Panc1 (cell line): ENCODE measurements around the gene TP73. TPM values are rescaled to one million over a fixed set of nuclear protein-coding genes. Genes with fewer than 3 reads are reported as not detected.

Source experiments
- ATAC-seq: fragments of 200-7000 bp; cut with Tn5 transposase; 2 replicates; pipeline ENCODE4 v1.9.1; 2020; ENCODE audit warnings: mild to moderate bottlenecking, moderate library complexity
- BruUV-seq: library from RNA; stranded (reverse); fragments of 400-500 nt; replicated peaks from 2 replicates; lab custom pipeline; 2021; lab: Mats Ljungman, UMichigan
- CTCF ChIA-PET: fragments of 300-600 bp; sonication (Branson Sonifier 250); formaldehyde crosslinking; loops from one replicate; lab custom pipeline; 2022; ENCODE audit warnings: antibody characterized with exemption; lab: Charles Lee
- POLR2A ChIA-PET: fragments of 300-600 bp; sonication (Branson Sonifier 250); formaldehyde crosslinking; loops from one replicate; lab custom pipeline; 2022; ENCODE audit warnings: antibody characterized with exemption; lab: Charles Lee
- DNase-seq: peaks from one replicate; pipeline ENCODE4 v3.0.0-alpha.2; 2010; ENCODE audit warnings: low read depth, low spot score
- H3K27ac ChIP-seq: 2 replicates; pipeline ENCODE4 v1.5.1; 2011; ENCODE audit warnings: mild to moderate bottlenecking, low read length, inconsistent platforms
- H3K27me3 ChIP-seq: fragments of 200-500 bp; sonication (Bioruptor generic); 2 replicates; pipeline ENCODE4 v1.6.0; 2014; ENCODE audit warnings: low read length, inconsistent platforms; ENCODE audit not compliant: control insufficient read depth, insufficient read depth
- H3K36me3 ChIP-seq: fragments of 200-500 bp; sonication (Bioruptor generic); 2 replicates; pipeline ENCODE4 v1.5.1; 2014; ENCODE audit warnings: inconsistent platforms, mild to moderate bottlenecking, low read length, moderate library complexity; ENCODE audit not compliant: control insufficient read depth, insufficient read depth
- H3K4me1 ChIP-seq: 2 replicates; pipeline ENCODE4 v1.5.1; 2011; ENCODE audit warnings: inconsistent platforms, mild to moderate bottlenecking, low read length, moderate library complexity; ENCODE audit not compliant: control insufficient read depth, insufficient read depth
- H3K4me3 ChIP-seq, 2 experiments: 2 replicates each; pipeline ENCODE4 v1.5.1; 2011 to 2012; ENCODE audit warnings: low read depth in 2 of 2, low read length in 2 of 2, mild to moderate bottlenecking in 2 of 2, inconsistent platforms in 1 of 2, moderate library complexity in 1 of 2
- H3K9me3 ChIP-seq: fragments of 200-500 bp; sonication (Bioruptor generic); 2 replicates; pipeline ENCODE4 v1.5.1; 2014; ENCODE audit warnings: low read depth, mild to moderate bottlenecking, inconsistent platforms, low read length, moderate library complexity; ENCODE audit not compliant: control insufficient read depth, insufficient read depth
- POLR2AphosphoS5 ChIP-seq: IDR thresholded peaks from 2 replicates; pipeline ENCODE4 v1.6.1; 2012; ENCODE audit warnings: mild to moderate bottlenecking, low read depth, low read length, moderate library complexity
- SIN3A ChIP-seq: IDR thresholded peaks from 2 replicates; pipeline ENCODE4 v1.6.1; 2012; ENCODE audit warnings: low read depth, mild to moderate bottlenecking, low read length, moderate library complexity, borderline replicate concordance; ENCODE audit not compliant: insufficient read depth
- TCF7L2 ChIP-seq: IDR thresholded peaks from 2 replicates; pipeline ENCODE4 v1.6.1; 2011; ENCODE audit warnings: mild to moderate bottlenecking, low read depth, low read length, inconsistent platforms
- in situ Hi-C: cut with HindIII; loops from 2 replicates; pipeline ENCODE4 v1.10.0; 2016; ENCODE audit warnings: low sequenced_read_pairs, low pct_unique_long_range_greater_than_20kb
- intact Hi-C: fragments of 100-400 bp; cut with micrococcal nuclease; formaldehyde crosslinking; loops from one replicate; pipeline ENCODE4 v1.10.0; 2022; ENCODE audit not compliant: unreplicated experiment
- total RNA-seq: library from RNA; stranded (reverse); gene quantifications from one replicate; pipeline ENCODE4 v1.2.1, GENCODE V29; 2021; ENCODE audit not compliant: unreplicated experiment
- TF ChIP-seq, protein P1 (sequence below): fragments of 450-650 bp; IDR thresholded peaks from 2 replicates; pipeline ENCODE4 v1.5.1; 2017; ENCODE audit warnings: mild to moderate bottlenecking
- TF ChIP-seq, protein P2 (sequence below), 2 experiments: IDR thresholded peaks; 2 replicates each; pipeline ENCODE4 v1.6.1; 2011 to 2012; ENCODE audit warnings: low read depth in 2 of 2, control low read depth in 1 of 2, low read length in 1 of 2, mild to moderate bottlenecking in 1 of 2, moderate library complexity in 1 of 2; ENCODE audit not compliant: insufficient read depth in 1 of 2

The TP73 gene
- total RNA-seq, 1 experiment from 2014 or later = 4.7 TPM

DNA sequence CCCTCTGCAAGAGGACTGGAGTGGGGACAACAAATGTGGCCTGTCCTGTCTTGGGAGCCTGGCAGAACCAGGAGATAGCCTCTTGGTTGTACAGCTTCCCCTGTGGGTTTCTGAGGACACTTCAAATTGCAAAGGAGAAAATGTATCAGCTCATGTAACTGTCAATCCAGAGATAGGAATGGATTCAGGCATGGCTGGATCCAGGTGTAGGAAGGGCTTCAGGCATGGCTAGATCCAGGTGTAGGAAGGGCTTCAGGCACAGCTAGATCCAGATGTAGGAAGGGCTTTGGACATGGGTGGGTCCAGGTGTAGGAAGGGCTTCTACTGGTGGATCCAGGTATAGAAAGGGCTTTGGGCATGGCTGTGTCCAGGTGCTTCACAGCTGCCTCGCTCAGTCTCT is 30.9 kb downstream of the TP73 start:
- ATAC-seq = no peak
- CTCF ChIA-PET = no interaction called here
- no peaks in the 10 kb centered on the region for H3K27me3 ChIP-seq
- TF ChIP-seq, protein P1, sequence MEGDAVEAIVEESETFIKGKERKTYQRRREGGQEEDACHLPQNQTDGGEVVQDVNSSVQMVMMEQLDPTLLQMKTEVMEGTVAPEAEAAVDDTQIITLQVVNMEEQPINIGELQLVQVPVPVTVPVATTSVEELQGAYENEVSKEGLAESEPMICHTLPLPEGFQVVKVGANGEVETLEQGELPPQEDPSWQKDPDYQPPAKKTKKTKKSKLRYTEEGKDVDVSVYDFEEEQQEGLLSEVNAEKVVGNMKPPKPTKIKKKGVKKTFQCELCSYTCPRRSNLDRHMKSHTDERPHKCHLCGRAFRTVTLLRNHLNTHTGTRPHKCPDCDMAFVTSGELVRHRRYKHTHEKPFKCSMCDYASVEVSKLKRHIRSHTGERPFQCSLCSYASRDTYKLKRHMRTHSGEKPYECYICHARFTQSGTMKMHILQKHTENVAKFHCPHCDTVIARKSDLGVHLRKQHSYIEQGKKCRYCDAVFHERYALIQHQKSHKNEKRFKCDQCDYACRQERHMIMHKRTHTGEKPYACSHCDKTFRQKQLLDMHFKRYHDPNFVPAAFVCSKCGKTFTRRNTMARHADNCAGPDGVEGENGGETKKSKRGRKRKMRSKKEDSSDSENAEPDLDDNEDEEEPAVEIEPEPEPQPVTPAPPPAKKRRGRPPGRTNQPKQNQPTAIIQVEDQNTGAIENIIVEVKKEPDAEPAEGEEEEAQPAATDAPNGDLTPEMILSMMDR = no peak
- no peak for TF ChIP-seq TCF7L2
- TF ChIP-seq, protein P2, sequence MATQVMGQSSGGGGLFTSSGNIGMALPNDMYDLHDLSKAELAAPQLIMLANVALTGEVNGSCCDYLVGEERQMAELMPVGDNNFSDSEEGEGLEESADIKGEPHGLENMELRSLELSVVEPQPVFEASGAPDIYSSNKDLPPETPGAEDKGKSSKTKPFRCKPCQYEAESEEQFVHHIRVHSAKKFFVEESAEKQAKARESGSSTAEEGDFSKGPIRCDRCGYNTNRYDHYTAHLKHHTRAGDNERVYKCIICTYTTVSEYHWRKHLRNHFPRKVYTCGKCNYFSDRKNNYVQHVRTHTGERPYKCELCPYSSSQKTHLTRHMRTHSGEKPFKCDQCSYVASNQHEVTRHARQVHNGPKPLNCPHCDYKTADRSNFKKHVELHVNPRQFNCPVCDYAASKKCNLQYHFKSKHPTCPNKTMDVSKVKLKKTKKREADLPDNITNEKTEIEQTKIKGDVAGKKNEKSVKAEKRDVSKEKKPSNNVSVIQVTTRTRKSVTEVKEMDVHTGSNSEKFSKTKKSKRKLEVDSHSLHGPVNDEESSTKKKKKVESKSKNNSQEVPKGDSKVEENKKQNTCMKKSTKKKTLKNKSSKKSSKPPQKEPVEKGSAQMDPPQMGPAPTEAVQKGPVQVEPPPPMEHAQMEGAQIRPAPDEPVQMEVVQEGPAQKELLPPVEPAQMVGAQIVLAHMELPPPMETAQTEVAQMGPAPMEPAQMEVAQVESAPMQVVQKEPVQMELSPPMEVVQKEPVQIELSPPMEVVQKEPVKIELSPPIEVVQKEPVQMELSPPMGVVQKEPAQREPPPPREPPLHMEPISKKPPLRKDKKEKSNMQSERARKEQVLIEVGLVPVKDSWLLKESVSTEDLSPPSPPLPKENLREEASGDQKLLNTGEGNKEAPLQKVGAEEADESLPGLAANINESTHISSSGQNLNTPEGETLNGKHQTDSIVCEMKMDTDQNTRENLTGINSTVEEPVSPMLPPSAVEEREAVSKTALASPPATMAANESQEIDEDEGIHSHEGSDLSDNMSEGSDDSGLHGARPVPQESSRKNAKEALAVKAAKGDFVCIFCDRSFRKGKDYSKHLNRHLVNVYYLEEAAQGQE (IDR thresholded peaks at IDR 0.05; ENCODE audit: insufficient read depth in 1 of 2, low read depth in 2 of 2, low read length in 1 of 2) = no peak
- no peak for TF ChIP-seq POLR2AphosphoS5
- no peak for TF ChIP-seq SIN3A
- H3K4me1 ChIP-seq = peaks cover 3% of the 10 kb centered on the region; the same call in 1 of the 2 replicates
- intact Hi-C loops (no loop called here), in situ Hi-C loops (no loop called here)
- BruUV-seq = no TSS peak
- H3K36me3 ChIP-seq = no peaks in the 10 kb centered on the region
- H3K4me3 ChIP-seq = no peak overlapping the region
- H3K27ac ChIP-seq = no peak overlapping the region
- no peaks in the 10 kb centered on the region for H3K9me3 ChIP-seq
- no peak for DNase-seq
- POLR2A ChIA-PET = no interaction called here

DNA sequence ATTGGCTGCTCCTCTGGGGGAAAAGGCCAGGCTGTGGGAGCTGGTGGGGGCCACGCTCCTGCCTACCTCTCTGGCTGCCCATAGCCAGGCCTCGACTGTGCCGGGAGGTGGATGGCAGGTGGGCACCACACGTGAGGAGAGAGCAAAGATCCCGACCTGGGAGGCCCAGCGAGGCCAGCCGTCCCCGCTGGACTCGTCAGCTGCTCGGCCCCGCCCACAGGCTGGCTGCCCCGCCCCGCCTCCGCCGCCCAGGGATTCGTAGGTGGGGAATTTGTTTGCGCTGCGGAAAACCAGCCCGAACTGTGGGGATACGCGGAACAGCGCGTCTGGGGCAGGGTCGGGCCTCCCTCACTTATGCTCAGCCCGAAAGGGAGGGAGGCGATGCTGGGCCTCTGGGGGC is 31.7 kb downstream of the TP73 start:
- BruUV-seq = no TSS peak
- ChIA-PET POLR2A (no interaction called here), CTCF (no interaction called here)
- Histone ChIP-seq H3K36me3 (no peaks in the 10 kb centered on the region), H3K4me3 (no peak overlapping the region), H3K9me3 (no peaks in the 10 kb centered on the region), H3K27ac (no peak overlapping the region), H3K4me1 (peaks cover 6% of the 10 kb centered on the region; the same call in 1 of the 2 replicates), H3K27me3 (no peaks in the 10 kb centered on the region)
- TF ChIP-seq POLR2AphosphoS5 (no peak), TCF7L2 (no peak), SIN3A (no peak)
- TF ChIP-seq, protein P1 = no peak
- TF ChIP-seq, protein P2 (IDR thresholded peaks at IDR 0.05; ENCODE audit: insufficient read depth in 1 of 2, low read depth in 2 of 2, low read length in 1 of 2) = no peak
- DNase-seq (no peak), ATAC-seq (no peak)
- intact Hi-C loops (no loop called here), in situ Hi-C loops (no loop called here)
